ENCODE data around the gene MAVS. TPM values are rescaled to one million over a fixed set of nuclear protein-coding genes. Genes with fewer than 3 reads are reported as not detected.

MAVS gene
- total RNA-seq, 1 experiment from 2014 or later = 31.7 TPM

GRCh38 chr20:3865887-3866407 lies 19.3 kb downstream of the MAVS start:
- ChIA-PET POLR2A (interaction anchor here (1.3 to 2.2 kb wide), 3 partner anchors 10 to 20 kb away, joined by 3 to 8 read pairs (median 7); partner anchors contain the start of gene MAVS), CTCF (interaction anchor here (0.6 to 5.9 kb wide), 4 partner anchors 11 to 186 kb away, joined by 3 to 43 read pairs (median 3); partner anchors contain the start of gene AP5S1)
- intact Hi-C loops (cut with micrococcal nuclease) = no loop called here
- no peaks in the 10 kb centered on the region for H3K27me3 Mint-ChIP-seq (ENCODE audit: insufficient read depth, unreplicated experiment)
- H3K27ac Mint-ChIP-seq (ENCODE audit: low read depth, unreplicated experiment) = no peak overlapping the region
- TF ChIP-seq, protein P1, sequence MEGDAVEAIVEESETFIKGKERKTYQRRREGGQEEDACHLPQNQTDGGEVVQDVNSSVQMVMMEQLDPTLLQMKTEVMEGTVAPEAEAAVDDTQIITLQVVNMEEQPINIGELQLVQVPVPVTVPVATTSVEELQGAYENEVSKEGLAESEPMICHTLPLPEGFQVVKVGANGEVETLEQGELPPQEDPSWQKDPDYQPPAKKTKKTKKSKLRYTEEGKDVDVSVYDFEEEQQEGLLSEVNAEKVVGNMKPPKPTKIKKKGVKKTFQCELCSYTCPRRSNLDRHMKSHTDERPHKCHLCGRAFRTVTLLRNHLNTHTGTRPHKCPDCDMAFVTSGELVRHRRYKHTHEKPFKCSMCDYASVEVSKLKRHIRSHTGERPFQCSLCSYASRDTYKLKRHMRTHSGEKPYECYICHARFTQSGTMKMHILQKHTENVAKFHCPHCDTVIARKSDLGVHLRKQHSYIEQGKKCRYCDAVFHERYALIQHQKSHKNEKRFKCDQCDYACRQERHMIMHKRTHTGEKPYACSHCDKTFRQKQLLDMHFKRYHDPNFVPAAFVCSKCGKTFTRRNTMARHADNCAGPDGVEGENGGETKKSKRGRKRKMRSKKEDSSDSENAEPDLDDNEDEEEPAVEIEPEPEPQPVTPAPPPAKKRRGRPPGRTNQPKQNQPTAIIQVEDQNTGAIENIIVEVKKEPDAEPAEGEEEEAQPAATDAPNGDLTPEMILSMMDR (IDR thresholded peaks at IDR 0.05; ENCODE audit: unreplicated experiment) = no peak
- H3K4me3 Mint-ChIP-seq (ENCODE audit: unreplicated experiment) = no peak overlapping the region
- H3K9me3 Mint-ChIP-seq (ENCODE audit: unreplicated experiment) = no peaks in the 10 kb centered on the region
- no peak for DNase-seq (ENCODE audit: unreplicated experiment)
- H3K4me1 Mint-ChIP-seq (ENCODE audit: insufficient read depth, unreplicated experiment) = no peaks in the 10 kb centered on the region
- BruUV-seq (replicated peaks) = no TSS peak
- H3K36me3 Mint-ChIP-seq (ENCODE audit: insufficient read depth, unreplicated experiment) = peaks cover 63% of the 10 kb centered on the region

DNA sequence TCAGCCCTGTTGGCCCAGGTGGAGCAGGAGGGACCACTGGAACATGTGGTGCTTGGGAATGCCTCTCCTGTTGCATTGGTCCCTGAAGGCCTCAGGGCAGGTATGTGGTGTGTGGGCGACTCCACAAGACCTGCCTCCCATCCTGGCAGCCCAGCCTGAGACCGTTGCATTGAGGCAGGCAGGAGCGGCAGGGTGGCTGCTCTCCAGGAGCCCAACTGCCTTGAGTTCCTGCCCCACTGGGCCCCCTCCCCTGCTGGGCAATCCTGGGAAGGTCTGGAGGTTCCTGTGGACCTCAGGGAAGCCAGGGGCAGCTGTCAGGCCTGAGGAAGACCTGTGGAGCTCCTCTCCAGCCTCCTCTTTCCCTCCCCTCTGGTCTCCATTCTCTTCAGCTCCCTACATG lies 19.8 kb downstream of the MAVS start:
- DNase-seq (ENCODE audit: unreplicated experiment) = no peak
- Mint-ChIP-seq H3K27ac (ENCODE audit: low read depth, unreplicated experiment) (peak overlapping the region; percentile 79), H3K9me3 (ENCODE audit: unreplicated experiment) (no peaks in the 10 kb centered on the region), H3K27me3 (ENCODE audit: insufficient read depth, unreplicated experiment) (no peaks in the 10 kb centered on the region), H3K4me1 (ENCODE audit: insufficient read depth, unreplicated experiment) (no peaks in the 10 kb centered on the region), H3K4me3 (ENCODE audit: unreplicated experiment) (no peak overlapping the region), H3K36me3 (ENCODE audit: insufficient read depth, unreplicated experiment) (peaks cover 63% of the 10 kb centered on the region)
- CTCF ChIA-PET = interaction anchor here (0.7 to 5.9 kb wide), 6 partner anchors 11 to 187 kb away, joined by 3 to 43 read pairs (median 3); partner anchors contain the start of gene AP5S1
- intact Hi-C loops (cut with micrococcal nuclease) = no loop called here
- TF ChIP-seq, protein P1 (IDR thresholded peaks at IDR 0.05; ENCODE audit: unreplicated experiment) = no peak
- no TSS peak for BruUV-seq (replicated peaks)
- POLR2A ChIA-PET = interaction anchor here (0.9 to 2.2 kb wide), 5 partner anchors 9 to 54 kb away, joined by 3 to 8 read pairs (median 3); partner anchors contain the start of gene MAVS

DNA sequence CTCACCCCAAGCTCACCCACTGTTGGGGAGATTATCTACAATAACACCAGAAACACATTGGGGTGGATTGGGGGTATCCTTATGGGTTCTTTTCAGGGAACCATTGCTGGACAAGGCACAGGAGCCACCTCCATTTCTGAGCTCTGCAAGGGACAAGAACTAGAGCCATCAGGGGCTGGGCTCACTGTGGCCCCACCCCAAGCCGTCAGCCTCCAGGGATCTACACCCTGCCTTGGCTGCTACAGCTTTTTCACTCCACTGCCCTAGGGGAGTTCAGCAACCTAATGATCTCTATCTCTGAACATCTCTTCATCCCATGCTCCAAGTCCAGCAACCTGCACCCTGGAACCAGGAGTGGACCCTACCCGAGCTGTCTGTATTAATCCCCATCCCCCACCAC lies 21.2 kb downstream of the MAVS start:
- Mint-ChIP-seq H3K27me3 (ENCODE audit: insufficient read depth, unreplicated experiment) (no peaks in the 10 kb centered on the region), H3K36me3 (ENCODE audit: insufficient read depth, unreplicated experiment) (peaks cover 61% of the 10 kb centered on the region), H3K27ac (ENCODE audit: low read depth, unreplicated experiment) (no peak overlapping the region), H3K4me1 (ENCODE audit: insufficient read depth, unreplicated experiment) (no peaks in the 10 kb centered on the region), H3K9me3 (ENCODE audit: unreplicated experiment) (no peaks in the 10 kb centered on the region), H3K4me3 (ENCODE audit: unreplicated experiment) (no peak overlapping the region)
- TF ChIP-seq, protein P1 (IDR thresholded peaks at IDR 0.05; ENCODE audit: unreplicated experiment) = no peak
- ChIA-PET CTCF (interaction anchor here (0.6 to 5.9 kb wide), 4 partner anchors 13 to 1661 kb away, joined by 3 to 43 read pairs (median 4); no protein-coding TSS in a partner anchor), POLR2A (interaction anchor here (0.6 to 2.2 kb wide), 5 partner anchors 8 to 81 kb away, joined by 3 to 8 read pairs (median 4); partner anchors contain the start of genes AP5S1 and CENPB)
- DNase-seq (ENCODE audit: unreplicated experiment) = no peak
- intact Hi-C loops (cut with micrococcal nuclease) = no loop called here
- BruUV-seq (replicated peaks) = no TSS peak

DNA sequence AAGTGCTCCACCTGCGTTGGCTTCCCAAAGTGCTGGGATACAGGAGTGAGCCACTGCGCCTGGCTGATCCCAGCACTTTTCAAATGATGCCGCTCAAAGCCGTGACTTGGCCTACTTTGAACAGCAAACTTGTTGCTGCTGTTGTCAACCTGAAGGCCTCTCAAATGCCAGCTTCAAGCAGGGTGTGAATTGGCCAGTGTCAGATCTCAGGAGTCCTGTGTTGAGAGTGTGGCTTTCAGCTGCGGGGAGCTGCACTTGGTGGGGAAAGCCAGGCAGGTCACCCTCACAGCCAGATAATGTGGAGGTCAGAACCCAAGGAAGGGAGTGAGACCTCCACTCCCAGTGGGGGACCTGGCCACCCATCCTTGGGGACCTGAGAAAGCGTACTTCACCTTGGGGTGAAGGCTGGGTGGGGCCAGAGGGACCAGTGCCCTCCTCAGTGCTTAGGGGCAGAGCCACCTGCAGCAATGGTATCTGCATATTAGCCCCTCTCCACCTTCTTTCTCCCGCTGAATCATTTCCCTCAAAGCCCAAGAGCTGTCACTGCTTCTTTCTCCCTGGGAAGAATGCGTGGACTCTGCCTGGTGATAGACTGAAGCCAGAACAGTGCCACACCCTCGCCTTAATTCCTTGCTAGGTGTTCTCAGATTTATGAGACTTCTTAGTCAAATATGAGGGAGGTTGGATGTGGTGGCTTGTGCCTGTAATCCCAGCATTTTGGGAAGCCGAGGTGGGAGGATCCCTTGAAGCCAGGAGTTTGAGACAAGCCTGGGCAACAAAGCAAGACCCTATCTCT lies 23.4 kb downstream of the MAVS start:
- BruUV-seq (replicated peaks) = no TSS peak
- peaks cover 55% of the 10 kb centered on the region for H3K36me3 Mint-ChIP-seq (ENCODE audit: insufficient read depth, unreplicated experiment)

More for the DNA sequence above, 23.4 kb downstream of the MAVS start:
- Mint-ChIP-seq H3K9me3 (ENCODE audit: unreplicated experiment) (no peaks in the 10 kb centered on the region), H3K27me3 (ENCODE audit: insufficient read depth, unreplicated experiment) (no peaks in the 10 kb centered on the region), H3K27ac (ENCODE audit: low read depth, unreplicated experiment) (no peak overlapping the region), H3K4me1 (ENCODE audit: insufficient read depth, unreplicated experiment) (no peaks in the 10 kb centered on the region), H3K4me3 (ENCODE audit: unreplicated experiment) (no peak overlapping the region)
- no peak for DNase-seq (ENCODE audit: unreplicated experiment)
- CTCF ChIA-PET = interaction anchor here (0.6 kb wide), 2 partner anchors 194 to 610 kb away, joined by 3 read pairs; no protein-coding TSS in a partner anchor
- TF ChIP-seq, protein P1 (IDR thresholded peaks at IDR 0.05; ENCODE audit: unreplicated experiment) = no peak
- intact Hi-C loops (cut with micrococcal nuclease) = no loop called here
- POLR2A ChIA-PET = interaction anchor here (0.6 to 3.2 kb wide), 6 partner anchors 8 to 22 kb away, joined by 3 to 15 read pairs (median 6); no protein-coding TSS in a partner anchor
